GM11168 (cell line): ENCODE measurements around the gene HOXA13.

Source experiments
- in situ Hi-C: fragments of 300-500 bp; cut with MboI; formaldehyde crosslinking; loops from one replicate; pipeline ENCODE4 v1.12.0; 2022; ENCODE audit warnings: low sequenced_read_pairs; ENCODE audit not compliant: unreplicated experiment

Gene HOXA13

DNA sequence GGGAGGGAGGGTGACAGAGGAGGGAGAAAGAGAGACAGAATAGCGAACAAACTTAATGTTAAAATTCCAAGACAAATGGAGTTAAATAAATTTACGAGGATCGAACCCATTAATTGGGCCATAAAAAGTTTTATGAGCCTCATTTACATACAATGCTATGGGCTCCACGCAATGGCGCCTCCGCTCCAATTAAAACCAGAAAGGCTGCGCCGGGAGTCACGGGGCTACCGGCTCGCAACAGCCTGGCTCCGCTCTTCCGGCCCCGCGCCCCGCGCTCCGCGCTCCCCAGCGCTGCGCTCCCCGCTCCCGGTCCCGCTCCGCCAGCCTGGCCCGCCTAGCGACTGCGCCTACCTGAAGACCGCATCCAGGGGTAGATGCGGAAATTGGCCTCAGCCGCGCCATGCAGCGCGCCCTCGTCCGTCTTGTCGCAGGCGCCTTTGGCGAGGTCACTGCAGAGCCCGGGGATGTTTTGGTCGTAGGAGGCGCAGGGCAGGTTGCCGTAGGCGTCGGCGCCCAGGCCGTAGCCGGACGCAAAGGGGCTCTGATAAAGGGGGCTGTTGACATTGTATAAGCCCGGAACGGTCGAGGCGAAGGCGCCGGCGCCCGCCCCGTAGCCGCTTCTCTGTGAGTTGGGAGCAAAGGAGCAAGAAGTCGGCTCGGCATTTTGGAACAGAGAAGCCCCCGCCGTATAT is 43.9 kb downstream of the HOXA13 start:
- in situ Hi-C loops, result loop anchor here (10.0 kb wide), 2 partner anchors 651 to 791 kb away; no protein-coding TSS in a partner anchor

DNA sequence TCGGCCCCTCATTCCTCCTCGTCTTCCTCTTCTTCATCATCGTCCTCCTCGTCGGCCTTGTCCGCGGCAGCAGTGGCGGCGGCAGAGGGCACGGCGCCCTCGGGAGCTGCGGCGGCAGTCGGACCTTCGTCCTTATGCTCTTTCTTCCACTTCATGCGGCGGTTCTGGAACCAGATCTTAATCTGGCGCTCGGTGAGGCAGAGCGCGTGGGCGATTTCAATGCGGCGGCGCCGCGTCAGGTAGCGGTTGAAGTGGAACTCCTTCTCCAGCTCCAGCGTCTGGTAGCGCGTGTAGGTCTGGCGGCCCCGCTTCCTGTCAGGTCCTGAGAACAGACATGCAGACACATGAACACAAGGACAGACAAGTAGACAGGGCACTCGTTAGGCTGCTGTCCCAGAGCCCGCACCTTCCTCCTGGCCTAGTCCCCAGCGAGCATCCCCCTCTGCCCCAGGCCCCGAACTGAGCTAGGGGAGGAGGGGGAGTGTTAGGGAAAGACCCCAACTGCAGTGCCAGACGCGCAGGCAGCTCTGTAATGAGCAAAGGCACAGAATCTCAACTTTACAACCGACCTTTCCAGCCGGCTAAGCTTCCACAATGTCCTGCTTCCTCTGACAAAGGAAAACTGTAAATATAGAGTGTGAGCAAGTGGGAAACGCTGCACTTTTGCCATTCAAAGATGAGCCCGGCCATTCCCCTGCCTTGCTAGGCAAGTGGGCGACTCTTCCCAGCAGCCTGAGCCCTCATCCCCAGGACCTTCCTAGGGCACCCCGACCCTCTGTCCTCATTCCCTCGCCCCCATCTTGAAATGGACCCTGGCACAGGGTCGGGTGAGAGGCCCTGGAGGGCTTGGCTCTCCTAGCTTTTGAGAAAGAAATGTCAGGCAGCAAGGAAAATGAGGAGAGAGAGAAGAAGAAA is 44.7 kb downstream of the HOXA13 start:
- in situ Hi-C loops, result loop anchor here (10.0 kb wide), 2 partner anchors 650 to 790 kb away; no protein-coding TSS in a partner anchor

DNA sequence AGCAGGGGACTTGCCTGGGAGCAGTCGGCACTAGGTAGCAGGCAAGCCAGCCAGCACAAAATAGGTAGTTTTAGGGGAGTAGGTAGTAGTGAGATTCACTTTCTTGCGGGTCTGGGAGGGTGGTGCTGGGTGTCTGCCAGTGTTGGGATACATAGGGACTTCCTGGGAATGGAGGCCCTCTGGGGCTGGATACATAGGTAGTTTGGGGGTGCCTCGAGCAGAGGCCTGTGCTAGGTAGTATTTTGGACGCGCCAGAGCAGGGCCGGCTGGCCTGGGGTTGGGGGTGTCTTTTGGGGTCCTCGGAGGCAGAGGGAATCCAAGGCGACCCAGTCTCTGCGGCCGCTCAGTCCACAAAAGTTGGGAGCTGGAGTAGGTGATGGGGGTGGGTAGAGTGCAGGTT is 45.5 kb downstream of the HOXA13 start:
- in situ Hi-C loops, result loop anchor here (10.0 kb wide), 2 partner anchors 650 to 790 kb away; no protein-coding TSS in a partner anchor

DNA sequence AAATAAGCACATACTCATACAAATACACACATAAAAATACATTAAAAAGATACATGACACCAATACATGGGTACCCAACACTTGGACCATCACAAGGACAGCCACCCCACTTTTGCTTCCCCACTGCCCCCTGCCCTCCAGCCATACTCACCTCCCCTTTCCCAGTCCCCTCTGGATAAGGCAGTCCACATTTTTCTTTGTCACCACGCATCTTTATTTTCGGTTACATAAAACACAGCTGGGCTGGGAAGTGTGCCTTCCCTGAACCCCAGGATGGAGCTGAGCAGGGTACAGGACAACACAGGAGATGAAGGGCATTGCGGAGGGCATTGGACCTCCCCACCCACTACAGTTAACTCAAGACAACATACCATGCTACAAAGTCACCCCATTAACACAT is 46.4 kb downstream of the HOXA13 start:
- in situ Hi-C loops, result loop anchor here (10.0 kb wide), 2 partner anchors 649 to 789 kb away; no protein-coding TSS in a partner anchor

DNA sequence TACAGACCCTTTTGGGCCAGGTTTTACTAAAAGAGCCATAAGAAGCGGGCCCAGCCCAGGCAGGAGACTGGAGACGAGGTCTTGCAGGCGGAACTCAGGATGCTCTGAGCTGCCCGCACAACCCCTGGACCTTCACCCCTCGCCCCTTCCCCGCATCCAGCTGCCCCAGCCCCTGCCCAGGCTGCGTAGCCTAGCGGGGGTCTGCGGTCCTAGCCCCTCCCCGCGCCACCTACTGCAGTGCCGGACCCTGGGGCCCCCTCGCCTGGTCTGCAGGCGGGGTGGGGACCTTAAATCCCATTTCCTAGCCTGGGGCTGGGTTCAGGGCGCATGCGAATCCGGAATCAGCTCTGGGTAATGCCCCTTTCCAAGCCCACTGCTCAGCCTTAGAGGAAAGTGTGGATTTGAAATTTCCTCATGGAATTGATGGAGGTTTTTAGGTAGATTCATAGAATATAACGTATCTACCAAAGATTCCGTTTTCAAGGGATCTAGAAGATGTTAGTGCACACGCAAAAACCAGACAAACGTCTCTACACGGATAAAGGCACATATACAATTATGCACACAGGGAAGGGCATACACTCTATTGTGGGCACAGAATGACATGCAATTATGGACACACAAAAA is 47.0 kb downstream of the HOXA13 start:
- in situ Hi-C loops, result loop anchor here (10.0 kb wide), 2 partner anchors 648 to 788 kb away; no protein-coding TSS in a partner anchor

DNA sequence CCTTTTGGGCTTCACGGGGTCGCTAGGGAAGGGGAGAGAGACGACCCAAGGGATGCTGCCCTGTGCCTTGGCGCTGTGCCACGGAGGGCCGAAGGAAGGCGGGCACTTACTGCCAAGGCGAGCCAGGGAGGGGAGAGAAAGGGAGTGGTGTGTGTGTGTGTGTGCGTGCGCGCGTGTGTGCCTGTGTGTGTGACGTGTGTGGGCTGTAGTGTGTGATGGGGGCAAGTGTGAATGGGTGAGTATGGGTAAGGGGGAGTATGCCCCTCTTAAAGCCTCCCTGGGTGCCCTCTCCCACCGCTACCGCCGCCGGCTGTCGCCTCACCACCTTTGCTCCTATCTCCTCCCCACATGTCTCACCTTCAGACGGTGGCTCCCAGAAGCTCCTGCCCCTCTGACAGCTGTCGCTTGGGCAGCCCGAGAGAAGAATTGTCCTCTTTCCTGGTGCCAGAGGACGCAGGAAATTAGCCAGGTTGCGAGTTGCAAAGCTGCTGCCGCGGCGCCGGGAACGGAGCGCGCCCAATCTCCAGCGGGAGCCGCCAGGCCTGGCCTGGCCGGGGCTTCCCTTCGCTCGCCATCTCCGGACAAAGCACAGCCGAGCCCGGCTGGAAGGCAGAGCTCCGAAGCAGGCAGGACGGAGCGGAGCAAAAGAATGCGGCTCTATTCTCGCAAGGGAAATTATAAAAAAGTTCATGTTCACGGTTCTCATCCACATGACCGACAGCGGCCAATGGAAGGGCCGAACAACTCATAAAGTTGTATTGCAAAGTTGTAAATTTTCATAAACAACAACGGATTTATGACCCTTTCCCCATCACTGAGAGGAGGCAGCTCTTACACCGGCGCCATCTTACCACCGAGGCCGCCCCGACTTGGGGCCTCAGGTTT is 47.7 kb downstream of the HOXA13 start, which contains the start of gene HOXA3:
Gene HOXA3 (minus strand): TSS at position 653 of the 885 bp plus-strand sequence. CDS start 41,943 bp downstream, outside the sequence.
- in situ Hi-C loops, result loop anchor here (10.0 kb wide), 2 partner anchors 647 to 787 kb away; no protein-coding TSS in a partner anchor

DNA sequence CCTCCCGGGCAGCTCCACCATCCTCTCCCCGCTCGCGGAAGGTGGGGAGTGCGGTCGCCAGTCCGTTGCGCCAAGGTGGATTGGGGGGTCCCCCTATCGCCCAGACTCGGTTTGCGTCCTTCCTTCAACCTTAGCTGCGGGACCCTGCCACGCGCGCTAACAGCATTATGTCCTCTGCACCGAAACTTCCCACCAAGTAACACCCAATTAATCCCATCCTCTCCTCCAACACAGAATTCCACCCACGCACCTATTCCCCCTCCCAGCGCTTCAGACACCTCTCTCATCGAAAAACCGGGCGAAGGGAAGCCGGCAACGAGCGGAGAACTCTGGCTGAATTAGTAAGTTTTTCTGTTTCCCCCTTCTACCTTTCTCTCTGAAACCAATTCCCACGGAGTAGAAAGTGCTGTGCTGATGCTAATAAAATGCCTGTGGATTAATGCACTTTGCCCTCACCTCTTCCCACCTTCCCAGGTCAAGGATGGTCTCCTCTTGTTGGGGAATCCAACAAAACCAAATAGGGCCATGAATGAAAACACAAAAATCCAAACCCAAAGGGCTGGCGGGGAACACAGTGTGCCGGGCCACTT is 48.5 kb downstream of the HOXA13 start:
- in situ Hi-C loops, result loop anchor here (10.0 kb wide), 2 partner anchors 647 to 787 kb away; no protein-coding TSS in a partner anchor

DNA sequence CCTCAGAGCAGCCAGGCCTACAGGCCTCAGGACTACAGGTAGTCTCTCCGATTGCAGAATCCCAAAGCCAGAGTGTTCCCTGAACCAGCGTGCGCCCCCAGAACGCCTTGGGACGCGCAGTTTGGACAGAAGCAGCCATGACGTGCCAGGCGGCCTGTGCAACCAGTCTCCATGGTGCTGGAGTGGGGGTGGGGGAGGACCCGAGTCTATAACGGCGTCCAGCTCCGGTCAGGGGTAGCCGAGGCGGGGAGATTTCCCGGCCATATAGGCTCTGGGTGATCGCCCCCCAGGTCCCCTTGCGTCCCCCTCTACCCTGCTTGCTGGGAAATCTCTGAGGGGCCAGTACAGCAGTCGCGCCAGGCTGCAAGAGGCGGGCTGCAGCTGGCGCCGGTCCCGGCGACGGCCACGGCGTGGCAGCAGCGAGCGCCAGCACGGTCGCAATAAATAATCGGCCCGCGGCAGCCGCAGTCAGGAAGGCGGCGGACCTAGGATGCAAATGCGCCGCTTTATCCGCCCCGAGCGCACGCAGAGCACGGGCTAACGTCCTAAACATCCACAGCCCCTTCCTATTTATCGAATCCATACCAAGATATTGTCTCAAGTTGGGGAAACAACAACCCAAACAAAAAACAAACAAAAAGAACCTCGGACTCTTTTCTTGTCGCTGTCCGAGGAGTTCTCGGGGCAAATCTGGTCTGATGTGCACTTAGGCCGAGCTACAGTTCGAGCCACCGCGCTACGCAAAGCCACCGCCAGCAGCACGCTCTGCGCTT is 49.1 kb downstream of the HOXA13 start:
- in situ Hi-C loops, result loop anchor here (10.0 kb wide), 2 partner anchors 646 to 786 kb away; no protein-coding TSS in a partner anchor

DNA sequence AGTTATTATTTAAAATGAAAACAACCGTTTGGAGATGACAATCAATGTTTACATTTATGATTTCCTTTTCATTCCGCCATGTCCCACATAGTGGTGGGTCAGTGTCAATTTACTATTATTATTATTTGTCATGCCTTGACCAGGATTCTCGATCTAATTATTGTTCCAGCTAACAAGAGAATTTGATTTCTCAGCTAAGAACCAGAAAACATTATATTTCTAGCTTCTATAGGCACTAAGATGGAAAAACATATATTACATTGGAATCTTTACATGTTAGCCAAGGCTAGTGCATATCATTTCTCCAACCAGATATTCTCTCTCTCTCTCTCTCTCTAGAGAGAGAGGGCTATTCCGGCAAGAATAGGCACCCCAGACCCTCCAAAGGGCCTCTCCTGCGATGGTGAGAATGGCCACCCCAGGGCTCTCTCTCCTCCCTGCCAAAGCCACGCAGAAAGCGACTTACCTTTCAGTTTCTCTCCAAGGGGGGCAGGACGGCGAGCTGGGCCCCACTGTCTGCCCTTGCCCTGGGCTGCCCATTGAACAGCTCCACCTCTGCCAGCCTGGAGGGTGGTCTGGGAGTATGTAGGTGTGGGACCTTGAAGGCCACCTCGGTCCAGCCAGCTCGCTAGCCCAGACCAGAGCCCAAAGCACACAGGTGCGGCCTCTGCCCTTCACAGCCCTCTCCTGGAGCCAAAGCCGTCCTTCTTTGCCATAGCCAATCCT is 49.9 kb downstream of the HOXA13 start:
- in situ Hi-C loops, result loop anchor here (10.0 kb wide), 2 partner anchors 645 to 785 kb away; no protein-coding TSS in a partner anchor

DNA sequence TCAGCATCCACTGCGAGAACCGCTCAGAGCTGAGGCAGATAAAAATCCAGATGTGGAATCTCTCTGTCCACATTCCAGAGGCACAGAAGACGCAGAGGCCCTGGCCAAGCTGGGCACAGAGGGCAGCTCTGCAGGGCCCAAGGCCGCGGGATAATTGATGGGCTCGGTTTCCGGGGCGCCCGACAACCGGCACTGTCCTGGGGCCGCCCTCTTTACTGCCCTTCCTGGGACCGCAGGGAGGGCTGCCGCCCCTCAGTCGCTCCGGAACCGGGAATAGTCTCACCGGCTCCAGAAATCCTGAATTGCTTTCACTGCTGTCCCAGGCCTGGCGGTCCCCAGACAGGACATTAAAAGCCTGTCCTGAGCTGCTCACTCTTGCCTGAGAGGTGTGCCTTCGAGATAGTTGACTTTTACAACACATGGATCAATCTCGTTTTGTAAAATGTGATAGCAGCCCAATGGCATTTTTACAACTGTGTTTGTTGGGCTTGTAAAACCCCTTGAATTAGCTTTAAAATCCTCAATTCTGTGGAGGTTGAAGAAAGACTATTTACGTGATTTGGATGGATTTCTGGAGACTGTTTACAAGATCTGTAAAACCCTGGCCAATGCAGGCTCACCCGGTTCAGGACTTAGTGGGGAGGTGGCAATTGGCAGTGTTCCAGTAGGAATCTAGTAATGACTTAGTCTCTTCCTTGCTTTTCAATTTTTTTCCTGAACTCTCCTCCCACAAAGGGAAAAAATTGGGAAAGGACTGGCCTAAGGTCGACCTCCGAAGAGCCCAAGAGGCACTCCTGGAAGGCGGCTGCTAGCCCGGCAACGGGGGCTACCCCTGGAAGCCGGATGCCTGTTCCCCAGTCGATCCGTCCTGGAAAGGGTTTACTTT is 50.9 kb downstream of the HOXA13 start:
- in situ Hi-C loops, result no loop called here

DNA sequence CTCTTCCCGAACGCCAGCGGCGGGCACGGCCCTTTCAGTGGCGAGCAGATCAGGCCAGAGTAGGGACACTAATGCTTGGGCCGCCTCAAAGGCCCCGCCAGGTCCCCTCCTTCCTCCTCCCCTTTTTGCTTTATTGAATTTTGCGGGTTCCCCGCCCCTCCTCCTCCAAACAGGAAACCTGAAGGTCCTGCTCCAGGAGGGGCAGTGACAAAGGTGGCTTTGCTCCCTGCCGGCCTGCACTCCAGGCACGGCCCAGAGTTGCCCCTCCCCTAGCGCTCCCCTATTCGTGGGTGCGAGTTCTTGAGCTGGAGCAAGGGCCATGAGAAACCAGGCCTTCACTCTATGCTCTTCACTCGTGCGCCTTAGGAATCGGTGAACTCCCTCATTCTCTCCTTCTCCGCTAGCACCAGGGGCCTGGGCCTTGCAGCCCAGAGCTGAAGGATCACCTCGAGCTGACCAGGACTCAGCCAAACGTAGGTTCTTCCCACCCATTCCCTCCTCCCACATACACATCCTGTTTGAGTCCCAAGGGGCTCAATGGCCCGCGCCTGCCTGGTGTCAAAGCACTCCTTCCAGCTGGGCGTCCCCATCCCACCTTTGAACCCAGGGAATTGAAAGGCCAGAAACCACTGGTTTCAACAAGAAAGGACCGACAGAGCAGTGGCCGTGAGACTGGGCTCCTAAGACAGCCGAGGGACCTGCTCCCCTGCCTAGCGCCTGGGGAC is 51.7 kb downstream of the HOXA13 start:
- in situ Hi-C loops, result no loop called here

DNA sequence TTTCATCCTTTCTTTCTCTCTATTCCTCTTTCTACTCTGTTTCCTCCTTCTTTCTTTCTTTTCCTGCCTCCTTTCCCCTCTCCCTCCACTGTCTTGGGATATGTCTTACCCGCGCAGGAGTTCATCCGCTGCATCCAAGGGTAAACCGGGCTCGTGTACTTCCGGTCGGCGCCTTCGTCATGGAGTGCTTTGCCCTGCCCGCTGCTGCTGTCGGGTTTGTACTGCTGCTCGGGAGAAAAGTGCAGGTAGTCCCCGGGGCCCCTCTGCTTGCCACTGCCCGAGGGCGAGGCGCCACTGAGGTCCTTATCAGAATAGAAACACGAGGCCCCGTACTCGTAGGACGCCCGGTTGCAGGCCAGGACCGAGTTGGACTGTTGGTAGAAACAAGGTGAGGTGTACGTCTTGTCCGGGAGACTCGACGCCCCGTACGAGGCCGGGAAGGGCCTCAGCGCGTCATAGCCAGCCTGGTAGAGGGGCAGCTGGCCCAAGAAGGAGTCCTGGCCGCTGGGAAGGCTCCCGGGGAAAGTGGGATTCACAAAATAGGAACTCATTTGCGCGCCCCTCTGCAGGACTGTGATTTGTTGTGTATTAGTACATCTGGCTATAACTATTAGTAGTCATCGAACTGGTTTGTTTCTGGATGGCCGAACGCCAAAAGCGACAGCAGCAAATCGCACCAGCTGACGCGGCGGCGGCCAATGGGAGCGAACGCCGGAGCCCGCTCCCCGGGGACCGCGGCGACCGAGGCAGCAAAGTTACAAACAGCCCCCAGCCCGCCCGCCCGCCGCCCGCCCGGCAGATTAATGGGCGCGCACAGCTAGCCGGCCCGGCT is 52.5 kb downstream of the HOXA13 start, which contains the start of gene HOXA6:
Gene HOXA6 (minus strand): TSS at position 576 of the 832 bp plus-strand sequence. CDS start 25 bp downstream, at position 551.
- in situ Hi-C loops, result no loop called here

DNA sequence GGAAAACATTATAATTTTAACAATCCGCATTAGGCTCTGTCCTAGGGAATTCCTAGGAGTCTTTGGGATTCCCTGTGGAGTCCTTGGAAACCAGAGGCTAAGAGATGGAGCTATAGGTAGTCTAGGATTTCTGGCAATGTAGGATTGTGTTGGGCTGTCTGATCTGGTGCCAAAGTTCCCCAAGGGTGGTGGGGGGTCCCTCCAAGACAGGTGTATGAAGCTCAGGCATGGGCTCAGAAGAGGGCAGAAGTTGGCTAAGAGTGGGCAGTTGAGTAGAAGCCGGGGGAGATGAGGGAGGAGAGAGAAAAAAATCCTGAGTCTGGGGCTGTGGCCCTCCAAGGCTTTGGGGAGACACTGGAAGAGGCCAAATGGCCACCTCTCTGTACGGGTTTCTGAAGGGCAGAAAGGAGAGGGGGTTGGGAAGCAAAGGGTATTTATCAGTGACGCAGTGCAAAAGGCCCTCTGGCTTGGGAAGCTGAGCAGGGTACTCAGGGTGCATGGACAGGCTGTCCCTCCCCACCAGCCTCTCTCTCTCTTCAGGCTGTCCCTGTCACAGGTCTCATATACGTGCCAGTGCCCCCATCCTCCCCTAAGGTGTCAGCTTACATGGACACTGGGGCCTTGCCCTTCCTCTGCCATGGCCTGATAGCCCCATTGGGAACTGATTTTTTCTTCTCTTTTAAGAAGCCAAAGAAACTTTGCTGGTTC is 53.2 kb downstream of the HOXA13 start:
- in situ Hi-C loops, result no loop called here

DNA sequence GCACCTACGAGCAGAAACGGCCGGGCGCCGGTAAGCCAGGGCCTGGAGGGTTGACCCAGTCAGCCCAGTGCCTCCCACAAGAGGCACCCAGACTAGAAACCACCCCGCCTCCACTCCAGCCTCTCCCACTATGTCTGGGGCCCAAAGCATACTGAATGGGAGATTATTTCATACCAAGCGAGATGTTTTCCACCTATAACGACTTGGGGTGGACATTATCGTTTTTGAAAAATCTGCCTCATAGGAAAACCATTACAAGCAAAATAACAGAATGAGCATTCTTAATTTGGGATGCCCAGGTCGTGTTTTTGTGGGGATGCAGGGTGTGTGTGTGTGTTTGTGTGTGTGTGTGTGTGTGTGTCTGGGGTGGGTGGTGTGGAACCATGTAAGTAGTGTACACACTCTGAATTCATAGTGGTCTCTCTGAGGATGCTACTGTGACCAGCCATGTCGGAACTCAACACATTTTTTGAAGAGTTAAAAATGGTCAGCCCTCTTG is 53.9 kb downstream of the HOXA13 start:
- in situ Hi-C loops, result no loop called here
